GM12873 (cell line): ENCODE results near the gene ARHGAP23.

Experiments
- TF ChIP-seq, protein P1 (sequence below): IDR thresholded peaks from 2 replicates; pipeline ENCODE4 v1.5.1; 2012; ENCODE audit warnings: low read depth, mild to moderate bottlenecking, moderate library complexity, low read length, control low read depth; ENCODE audit not compliant: insufficient read depth; ENCODE audit errors: missing control alignments

The ARHGAP23 gene

DNA sequence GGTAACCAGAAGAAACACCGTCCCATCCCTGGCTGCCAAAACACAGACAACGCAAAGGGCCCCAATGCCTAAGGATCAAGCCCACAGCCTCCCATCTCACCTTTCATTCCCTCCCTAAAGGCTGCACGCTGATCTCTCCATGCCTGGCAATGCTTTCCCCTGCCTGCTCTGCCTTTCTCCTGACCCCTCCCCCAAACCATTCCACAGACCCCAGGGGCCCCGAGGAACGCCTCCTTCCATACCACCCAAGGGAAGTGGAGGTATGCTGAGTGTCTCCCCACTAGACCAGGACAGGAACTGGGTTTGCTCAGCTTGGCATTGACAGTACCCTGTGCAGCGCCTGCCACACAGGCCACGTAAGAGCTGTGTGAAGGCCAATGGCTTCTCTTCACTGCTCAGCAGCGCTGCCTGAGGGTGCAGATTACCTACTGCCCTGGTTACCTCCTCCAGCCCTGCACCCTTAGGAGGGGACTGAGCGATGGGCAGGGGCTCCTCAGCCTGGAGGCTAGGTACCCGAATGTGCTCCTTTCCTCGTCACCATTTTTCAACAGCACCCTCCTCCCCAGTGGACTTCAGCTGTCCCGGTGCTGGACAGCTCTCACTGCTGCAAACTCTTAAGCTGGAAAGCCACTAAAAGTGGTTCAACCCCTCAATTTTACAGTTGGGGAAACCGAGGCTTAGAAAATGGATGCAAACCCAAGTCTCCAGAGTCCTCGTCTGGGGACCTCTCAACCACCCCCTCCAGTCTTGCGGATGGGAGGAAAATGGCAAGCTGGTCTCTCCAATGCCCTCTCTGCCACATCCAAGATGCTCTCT, 132.4 kb downstream of the ARHGAP23 start:
- TF ChIP-seq, protein P1, sequence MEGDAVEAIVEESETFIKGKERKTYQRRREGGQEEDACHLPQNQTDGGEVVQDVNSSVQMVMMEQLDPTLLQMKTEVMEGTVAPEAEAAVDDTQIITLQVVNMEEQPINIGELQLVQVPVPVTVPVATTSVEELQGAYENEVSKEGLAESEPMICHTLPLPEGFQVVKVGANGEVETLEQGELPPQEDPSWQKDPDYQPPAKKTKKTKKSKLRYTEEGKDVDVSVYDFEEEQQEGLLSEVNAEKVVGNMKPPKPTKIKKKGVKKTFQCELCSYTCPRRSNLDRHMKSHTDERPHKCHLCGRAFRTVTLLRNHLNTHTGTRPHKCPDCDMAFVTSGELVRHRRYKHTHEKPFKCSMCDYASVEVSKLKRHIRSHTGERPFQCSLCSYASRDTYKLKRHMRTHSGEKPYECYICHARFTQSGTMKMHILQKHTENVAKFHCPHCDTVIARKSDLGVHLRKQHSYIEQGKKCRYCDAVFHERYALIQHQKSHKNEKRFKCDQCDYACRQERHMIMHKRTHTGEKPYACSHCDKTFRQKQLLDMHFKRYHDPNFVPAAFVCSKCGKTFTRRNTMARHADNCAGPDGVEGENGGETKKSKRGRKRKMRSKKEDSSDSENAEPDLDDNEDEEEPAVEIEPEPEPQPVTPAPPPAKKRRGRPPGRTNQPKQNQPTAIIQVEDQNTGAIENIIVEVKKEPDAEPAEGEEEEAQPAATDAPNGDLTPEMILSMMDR, result no peak

DNA sequence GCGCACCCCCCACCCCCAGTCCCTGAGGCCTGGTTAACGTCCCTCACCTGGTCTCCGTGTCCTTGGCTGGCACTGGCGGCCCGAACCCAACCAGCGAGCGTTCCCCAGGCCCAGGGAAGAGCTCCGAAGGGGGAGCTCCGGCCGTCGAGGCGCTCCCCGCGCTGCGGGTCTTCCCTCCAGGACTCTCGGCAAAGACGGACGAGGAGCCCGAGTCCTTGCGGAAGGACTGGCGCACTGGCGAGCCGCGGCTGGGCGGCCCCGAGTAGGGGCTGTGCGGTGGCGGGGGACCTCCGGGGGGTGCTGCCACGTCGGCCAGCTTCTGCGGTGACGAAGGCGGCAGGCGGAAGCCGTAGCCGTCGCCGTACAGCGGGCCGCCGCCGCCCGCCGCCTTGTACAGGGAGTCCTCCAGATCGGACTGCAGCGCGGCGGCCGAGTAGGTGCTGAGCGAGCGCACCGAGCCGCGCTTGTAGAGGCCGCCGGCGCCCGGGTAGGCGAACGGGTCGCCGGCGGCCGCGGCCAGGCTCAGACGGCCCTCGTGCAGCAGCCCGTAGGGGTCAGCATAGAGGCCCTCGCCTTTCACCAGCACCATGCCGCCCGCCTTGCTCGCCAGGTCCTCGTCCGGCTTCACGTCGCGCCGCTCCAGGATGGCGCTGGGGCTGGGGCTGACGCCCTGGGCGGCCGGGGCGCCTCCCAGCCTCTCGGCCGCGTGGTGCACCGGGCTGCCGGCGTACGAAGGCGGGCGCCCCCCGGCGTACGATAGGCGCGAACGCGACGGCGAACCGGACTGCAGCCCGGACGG, 133.4 kb downstream of the ARHGAP23 start:
- TF ChIP-seq, protein P1, result no peak
